ENCODE measurements around the gene PTBP3.

DNA sequence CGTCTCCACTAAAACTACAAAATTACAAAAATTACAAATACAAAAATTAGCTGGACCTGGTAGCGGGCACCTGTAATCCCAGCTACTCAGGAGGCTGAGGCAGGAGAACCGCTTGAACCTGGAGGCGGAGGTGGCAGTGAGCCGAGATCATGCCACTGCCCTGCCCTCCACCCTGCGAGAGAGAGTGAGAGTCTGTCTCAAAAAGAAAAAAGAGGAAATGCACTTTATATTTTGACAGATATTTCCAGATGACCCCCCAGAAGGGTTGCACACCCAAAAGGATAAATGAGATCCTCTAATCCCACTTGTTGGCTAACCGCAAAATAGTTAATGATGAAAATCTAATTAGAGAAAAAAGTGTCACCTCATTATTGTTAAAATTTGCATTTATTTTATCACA, 48.6 kb upstream of the PTBP3 start:
- TF ChIP-seq, protein P1, sequence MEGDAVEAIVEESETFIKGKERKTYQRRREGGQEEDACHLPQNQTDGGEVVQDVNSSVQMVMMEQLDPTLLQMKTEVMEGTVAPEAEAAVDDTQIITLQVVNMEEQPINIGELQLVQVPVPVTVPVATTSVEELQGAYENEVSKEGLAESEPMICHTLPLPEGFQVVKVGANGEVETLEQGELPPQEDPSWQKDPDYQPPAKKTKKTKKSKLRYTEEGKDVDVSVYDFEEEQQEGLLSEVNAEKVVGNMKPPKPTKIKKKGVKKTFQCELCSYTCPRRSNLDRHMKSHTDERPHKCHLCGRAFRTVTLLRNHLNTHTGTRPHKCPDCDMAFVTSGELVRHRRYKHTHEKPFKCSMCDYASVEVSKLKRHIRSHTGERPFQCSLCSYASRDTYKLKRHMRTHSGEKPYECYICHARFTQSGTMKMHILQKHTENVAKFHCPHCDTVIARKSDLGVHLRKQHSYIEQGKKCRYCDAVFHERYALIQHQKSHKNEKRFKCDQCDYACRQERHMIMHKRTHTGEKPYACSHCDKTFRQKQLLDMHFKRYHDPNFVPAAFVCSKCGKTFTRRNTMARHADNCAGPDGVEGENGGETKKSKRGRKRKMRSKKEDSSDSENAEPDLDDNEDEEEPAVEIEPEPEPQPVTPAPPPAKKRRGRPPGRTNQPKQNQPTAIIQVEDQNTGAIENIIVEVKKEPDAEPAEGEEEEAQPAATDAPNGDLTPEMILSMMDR (IDR thresholded peaks at IDR 0.05) = no peak
- TF ChIP-seq POLR2A (IDR thresholded peaks at IDR 0.05) = no peak
